Retinal pigment epithelial cell (primary cell): Measurements from ENCODE around the gene DIP2C.

ENCODE experiments used
- DNase-seq: peaks from one replicate; pipeline ENCODE4 v3.0.0-alpha.2; 2010; ENCODE audit warnings: low read depth
- H3K4me3 ChIP-seq: 2 replicates; pipeline ENCODE4 v1.5.1; 2011; ENCODE audit warnings: mild to moderate bottlenecking, low read length, control low read depth, moderate library complexity
- TF ChIP-seq, protein P1 (sequence below): conservative IDR thresholded peaks from 2 replicates; pipeline ENCODE4 v1.5.1; 2011; ENCODE audit warnings: low read depth, low read length, control low read depth, inconsistent platforms

DIP2C gene

DNA sequence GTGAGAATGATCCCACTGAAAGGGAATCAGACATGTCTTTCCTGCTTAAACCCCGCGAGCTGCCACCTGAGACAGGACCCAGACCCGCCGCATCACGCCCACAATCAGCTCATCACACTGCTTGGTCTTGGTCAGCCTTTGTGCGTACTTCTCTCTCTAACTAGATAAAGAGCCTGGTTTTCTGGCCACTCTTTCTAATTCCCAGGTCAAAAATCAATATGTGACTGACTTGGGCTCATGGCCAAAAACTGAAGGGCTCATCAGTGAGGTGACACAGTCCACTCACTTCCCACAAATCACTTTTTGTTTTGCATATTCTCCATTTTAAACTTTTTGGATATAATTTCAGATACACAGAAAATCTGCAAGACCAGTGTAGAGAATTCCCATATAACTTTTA, 247.3 kb downstream of the DIP2C start:
- no peak overlapping the region for H3K4me3 ChIP-seq
- TF ChIP-seq, protein P1, sequence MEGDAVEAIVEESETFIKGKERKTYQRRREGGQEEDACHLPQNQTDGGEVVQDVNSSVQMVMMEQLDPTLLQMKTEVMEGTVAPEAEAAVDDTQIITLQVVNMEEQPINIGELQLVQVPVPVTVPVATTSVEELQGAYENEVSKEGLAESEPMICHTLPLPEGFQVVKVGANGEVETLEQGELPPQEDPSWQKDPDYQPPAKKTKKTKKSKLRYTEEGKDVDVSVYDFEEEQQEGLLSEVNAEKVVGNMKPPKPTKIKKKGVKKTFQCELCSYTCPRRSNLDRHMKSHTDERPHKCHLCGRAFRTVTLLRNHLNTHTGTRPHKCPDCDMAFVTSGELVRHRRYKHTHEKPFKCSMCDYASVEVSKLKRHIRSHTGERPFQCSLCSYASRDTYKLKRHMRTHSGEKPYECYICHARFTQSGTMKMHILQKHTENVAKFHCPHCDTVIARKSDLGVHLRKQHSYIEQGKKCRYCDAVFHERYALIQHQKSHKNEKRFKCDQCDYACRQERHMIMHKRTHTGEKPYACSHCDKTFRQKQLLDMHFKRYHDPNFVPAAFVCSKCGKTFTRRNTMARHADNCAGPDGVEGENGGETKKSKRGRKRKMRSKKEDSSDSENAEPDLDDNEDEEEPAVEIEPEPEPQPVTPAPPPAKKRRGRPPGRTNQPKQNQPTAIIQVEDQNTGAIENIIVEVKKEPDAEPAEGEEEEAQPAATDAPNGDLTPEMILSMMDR: no peak
- DNase-seq: no peak

DNA sequence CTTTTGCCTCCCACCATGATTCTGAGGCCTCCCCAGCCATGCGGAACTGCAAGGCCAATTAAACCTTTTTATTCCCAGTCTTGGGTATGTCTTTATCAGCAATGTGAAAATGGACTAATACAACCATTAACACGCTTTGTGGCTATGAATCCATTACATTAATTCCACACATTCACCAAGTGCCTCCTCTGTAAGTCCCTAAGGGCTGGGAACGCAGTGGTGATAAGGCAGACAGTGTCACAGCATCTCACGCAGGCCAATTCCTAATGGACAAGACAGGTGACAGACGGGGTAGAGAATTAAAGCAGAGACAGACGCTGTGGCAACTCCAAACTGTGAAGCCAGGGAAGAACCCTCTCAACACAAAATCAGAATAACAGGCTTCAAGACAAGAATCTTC, 247.8 kb downstream of the DIP2C start:
- no peak for DNase-seq
- TF ChIP-seq, protein P1: no peak
- no peak overlapping the region for H3K4me3 ChIP-seq

DNA sequence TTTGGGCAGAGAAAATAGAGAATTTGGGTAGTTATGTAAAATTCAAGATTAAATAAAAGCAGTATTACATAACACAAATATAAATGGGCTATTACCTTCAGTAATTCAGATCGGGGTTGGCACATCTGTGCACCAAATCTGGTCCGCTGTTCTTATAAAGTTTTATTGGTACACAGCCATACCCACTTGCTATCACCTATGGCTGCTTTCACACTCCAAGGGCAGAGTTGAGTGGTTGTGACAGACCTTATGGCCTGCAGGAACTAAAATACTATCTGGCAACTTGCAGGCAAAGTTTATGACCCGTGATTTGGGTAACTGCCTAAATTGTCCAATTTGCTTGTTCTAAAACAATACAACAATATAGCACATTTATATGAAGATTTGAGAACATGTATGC, 249.3 kb downstream of the DIP2C start:
- TF ChIP-seq, protein P1: no peak
- no peak overlapping the region for H3K4me3 ChIP-seq
- DNase-seq: no peak

DNA sequence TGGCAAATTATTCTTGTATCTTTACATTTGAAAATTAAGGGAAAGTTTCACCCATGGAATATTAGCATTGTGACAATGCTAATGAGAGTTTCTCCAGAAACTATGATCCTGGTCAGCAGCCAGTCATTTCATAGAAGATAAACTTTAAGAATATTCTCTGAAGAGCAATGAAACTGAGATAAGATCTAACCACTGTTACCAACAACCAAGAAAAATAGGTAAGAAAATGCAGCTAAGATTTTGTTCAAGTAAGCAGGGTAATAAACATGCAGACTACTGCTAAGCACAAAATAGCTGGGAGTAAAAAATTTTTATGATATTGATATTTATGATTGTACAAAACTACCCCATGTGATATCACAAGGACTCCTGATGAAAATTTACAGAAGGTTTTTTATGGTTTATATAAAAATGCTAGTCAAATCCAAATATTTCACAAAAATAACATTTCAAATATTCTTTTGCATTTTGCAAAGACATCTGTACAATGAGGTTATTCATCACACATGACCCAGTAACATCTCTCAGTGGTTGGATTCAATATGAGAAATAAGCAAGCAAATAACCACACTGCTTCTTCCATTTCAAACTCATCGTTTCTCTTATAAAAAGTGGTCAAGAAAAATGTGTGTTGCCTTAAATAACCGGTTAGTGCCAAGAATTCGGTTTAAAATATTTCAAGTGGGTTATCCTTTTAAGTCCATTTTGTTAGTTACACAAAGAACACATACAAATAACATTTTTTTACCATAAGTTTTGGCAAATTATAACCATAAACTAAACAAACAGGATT, 251.6 kb downstream of the DIP2C start:
- TF ChIP-seq, protein P1: no peak
- no peak overlapping the region for H3K4me3 ChIP-seq
- no peak for DNase-seq

DNA sequence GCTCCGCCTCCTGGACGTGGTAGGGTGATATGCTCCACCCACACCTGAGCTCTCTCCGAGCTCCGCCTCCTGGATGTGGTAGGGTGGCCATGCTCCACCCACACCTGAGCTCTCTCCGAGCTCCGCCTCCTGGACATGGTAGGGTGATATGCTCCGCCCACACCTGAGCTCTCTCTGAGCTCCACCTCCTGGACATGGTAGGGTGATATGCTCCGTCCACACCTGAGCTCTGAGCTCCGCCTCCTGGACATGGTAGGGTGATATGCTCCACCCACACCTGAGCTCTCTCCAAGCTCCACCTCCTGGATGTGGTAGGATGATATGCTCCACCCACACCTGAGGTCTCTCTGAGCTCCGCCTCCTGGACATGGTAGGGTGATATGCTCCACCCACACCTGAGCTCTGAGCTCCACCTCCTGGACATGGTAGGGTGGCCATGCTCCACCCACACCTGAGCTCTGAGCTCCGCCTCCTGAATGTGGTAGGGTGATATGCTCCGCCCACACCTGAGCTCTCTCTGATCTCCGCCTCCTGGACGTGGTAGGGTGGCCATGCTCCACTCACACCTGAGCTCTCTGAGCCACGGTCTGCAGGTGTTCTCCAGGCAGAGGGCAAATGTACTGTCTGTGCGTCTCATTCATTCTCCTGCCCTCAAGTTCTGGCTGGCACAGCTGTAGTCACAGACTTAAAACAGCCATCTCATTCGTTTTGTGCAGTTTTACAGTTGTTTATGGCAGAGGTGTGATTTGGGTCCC, 252.4 kb downstream of the DIP2C start:
- TF ChIP-seq, protein P1: no peak
- no peak for DNase-seq
- no peak overlapping the region for H3K4me3 ChIP-seq

DNA sequence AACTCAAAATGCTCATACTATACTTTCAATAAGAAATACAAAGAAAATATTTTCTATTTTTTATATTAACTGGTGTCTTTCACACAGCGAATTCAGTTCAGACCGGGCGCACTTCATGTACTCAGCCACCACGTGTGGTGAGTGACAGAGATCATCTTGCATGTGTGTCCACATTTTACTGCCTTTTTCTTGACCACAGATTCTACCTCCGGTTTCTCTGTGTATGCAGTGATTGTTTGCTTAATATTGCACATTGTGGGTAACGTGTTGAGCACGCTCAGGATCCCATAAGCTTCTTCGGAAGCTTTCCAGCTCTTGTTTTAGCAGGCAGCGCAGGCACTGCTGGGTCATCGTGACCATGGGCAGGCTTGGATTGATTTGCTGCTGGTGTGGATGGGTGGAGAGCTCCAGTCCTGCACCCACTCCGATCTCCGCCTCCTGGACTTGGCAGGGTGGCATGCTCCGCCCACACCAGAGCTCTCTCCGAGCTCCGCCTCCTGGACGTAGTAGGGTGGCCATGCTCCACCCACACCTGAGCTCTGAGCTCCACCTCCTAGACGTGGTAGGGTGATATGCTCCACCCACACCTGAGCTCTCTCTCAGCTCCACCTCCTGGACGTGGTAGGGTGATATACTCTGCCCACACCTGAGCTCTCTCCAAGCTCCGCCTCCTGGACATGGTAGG, 253.3 kb downstream of the DIP2C start:
- TF ChIP-seq, protein P1: no peak
- DNase-seq: no peak
- no peak overlapping the region for H3K4me3 ChIP-seq
